ACC112 (cell line): ENCODE data around the gene TVP23C.
"Not testable (repeated sequence)": the region's sequence is repeated elsewhere in the genome, so short reads cannot be mapped to it uniquely, and the experiment has no call there.

Experiments
- H2AFZ ChIP-seq: fragments of 200-600 bp; sonication (generic); one replicate; pipeline ENCODE4 v1.6.0; 2017; ENCODE audit warnings: antibody characterized with exemption, low read length; ENCODE audit not compliant: unreplicated experiment
- H3K27ac ChIP-seq: fragments of 200-600 bp; sonication (generic); 2 replicates; pipeline ENCODE4 v1.5.1; 2014; ENCODE audit warnings: low read depth, mild to moderate bottlenecking, antibody characterized with exemption, low read length, moderate library complexity
- H3K27me3 ChIP-seq: fragments of 200-600 bp; sonication (generic); 2 replicates; pipeline ENCODE4 v1.6.1; 2014; ENCODE audit warnings: mild to moderate bottlenecking, antibody characterized with exemption, low read length, moderate library complexity, mixed read lengths; ENCODE audit not compliant: insufficient read depth
- H3K36me3 ChIP-seq: fragments of 200-600 bp; sonication (generic); 2 replicates; pipeline ENCODE4 v1.6.1; 2016; ENCODE audit warnings: mild to moderate bottlenecking, antibody characterized with exemption, low read length, moderate library complexity, mixed read lengths; ENCODE audit not compliant: insufficient read depth
- H3K4me1 ChIP-seq: fragments of 200-600 bp; sonication (generic); one replicate; pipeline ENCODE4 v1.6.1; 2016; ENCODE audit warnings: low read length, mixed read lengths; ENCODE audit not compliant: insufficient read depth, unreplicated experiment, control insufficient read depth
- H3K4me3 ChIP-seq: fragments of 200-600 bp; sonication (generic); 2 replicates; pipeline ENCODE4 v1.5.1; 2014; ENCODE audit warnings: mild to moderate bottlenecking, low read depth, low read length
- H3K79me2 ChIP-seq: fragments of 200-600 bp; sonication (generic); one replicate; pipeline ENCODE4 v1.6.0; 2016; ENCODE audit warnings: low read length; ENCODE audit not compliant: control insufficient read depth, unreplicated experiment, insufficient read depth

The TVP23C gene

GRCh38 chr17:15562613-15563374 is 489 bp downstream of the TVP23C start:
- H3K27ac ChIP-seq, H3K36me3 ChIP-seq, H3K4me1 ChIP-seq, H3K27me3 ChIP-seq, H2AFZ ChIP-seq: not testable (repeated sequence)
- peak overlapping the region; percentile 89 for H3K4me3 ChIP-seq
- H3K79me2 ChIP-seq, result peaks cover 24% of the 10 kb centered on the region

DNA sequence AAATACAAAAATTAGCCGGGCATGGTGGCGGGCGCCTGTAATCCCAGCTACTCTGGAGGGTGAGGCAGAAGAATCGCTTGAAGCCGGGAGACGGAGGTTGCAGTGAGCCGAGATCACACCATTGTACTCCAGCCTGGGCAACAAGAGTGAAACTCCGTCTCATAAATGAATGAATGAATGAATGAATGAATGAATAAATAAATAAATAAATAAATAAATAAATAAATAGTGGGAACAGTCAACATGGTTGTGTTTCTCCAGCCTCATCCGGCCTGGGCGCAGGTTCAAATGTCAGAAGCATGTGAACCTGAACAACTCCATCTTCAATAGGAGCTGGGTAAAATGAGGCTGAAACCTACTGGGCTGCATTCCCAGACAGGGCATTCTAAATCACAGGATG is 1.8 kb downstream of the TVP23C start:
- not testable (repeated sequence) for H3K36me3 ChIP-seq, H3K4me1 ChIP-seq, H3K27me3 ChIP-seq, H3K27ac ChIP-seq, H2AFZ ChIP-seq, H3K4me3 ChIP-seq
- H3K79me2 ChIP-seq, result peaks cover 24% of the 10 kb centered on the region

DNA sequence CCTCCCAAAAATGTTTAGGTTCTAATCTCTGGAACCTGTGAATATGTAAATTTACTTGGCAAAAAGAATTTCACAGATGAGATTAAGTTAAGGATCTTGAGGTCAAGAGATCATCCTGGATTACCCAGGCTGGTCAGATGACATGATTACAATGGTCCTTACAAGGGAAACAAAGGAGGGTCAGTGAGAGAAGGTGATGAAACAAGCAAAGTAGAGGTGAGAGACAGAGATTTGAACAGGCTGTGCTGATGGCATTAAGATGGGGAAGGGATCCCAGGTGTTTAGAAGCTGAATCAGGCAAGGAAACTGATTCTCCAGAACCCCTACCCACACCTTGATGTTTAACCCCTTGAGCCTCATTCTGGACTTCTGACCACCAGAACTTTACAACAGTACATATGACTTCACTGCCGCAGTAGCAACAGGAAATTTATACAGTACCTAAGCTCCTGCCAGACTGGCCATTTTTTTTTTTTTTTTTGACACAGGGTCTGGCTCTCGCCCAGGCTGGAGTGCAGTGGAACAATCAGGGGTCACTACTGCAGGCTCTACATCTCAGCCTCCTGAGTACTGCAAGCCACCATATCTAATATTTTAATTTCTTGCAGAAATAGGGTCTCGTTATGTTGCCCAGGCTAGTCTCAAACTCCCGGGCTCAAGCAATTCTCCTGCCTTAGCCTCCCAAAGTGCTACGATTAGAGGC is 4.7 kb downstream of the TVP23C start:
- not testable (repeated sequence) for H3K4me1 ChIP-seq, H3K27ac ChIP-seq, H3K27me3 ChIP-seq, H3K36me3 ChIP-seq, H3K4me3 ChIP-seq, H2AFZ ChIP-seq
- peaks cover 24% of the 10 kb centered on the region for H3K79me2 ChIP-seq

GRCh38 chr17:15557334-15557832 is 5.9 kb downstream of the TVP23C start:
- peaks cover 24% of the 10 kb centered on the region for H3K79me2 ChIP-seq
- H2AFZ ChIP-seq, H3K4me1 ChIP-seq, H3K4me3 ChIP-seq, H3K36me3 ChIP-seq, H3K27me3 ChIP-seq, H3K27ac ChIP-seq: not testable (repeated sequence)

GRCh38 chr17:15552932-15553331 is 10.4 kb downstream of the TVP23C start:
- not testable (repeated sequence) for H2AFZ ChIP-seq, H3K27ac ChIP-seq, H3K36me3 ChIP-seq, H3K4me1 ChIP-seq, H3K27me3 ChIP-seq, H3K79me2 ChIP-seq, H3K4me3 ChIP-seq

- H3K4me3 ChIP-seq, H3K4me1 ChIP-seq, H3K36me3 ChIP-seq, H3K27me3 ChIP-seq, H3K27ac ChIP-seq, H2AFZ ChIP-seq, H3K79me2 ChIP-seq: not testable (repeated sequence)
Measured at GRCh38 chr17:15549552-15549951, 13.7 kb downstream of the TVP23C start.

- not testable (repeated sequence) for H3K79me2 ChIP-seq, H3K27me3 ChIP-seq, H3K27ac ChIP-seq, H3K4me1 ChIP-seq, H2AFZ ChIP-seq, H3K4me3 ChIP-seq, H3K36me3 ChIP-seq
Measured at GRCh38 chr17:15546604-15547003, 16.7 kb downstream of the TVP23C start.

GRCh38 chr17:15540371-15541219 is 22.7 kb downstream of the TVP23C start:
- not testable (repeated sequence) for H3K4me3 ChIP-seq, H3K36me3 ChIP-seq, H3K4me1 ChIP-seq, H3K79me2 ChIP-seq, H3K27me3 ChIP-seq, H3K27ac ChIP-seq, H2AFZ ChIP-seq

- not testable (repeated sequence) for H3K79me2 ChIP-seq, H3K4me1 ChIP-seq, H2AFZ ChIP-seq, H3K36me3 ChIP-seq, H3K27me3 ChIP-seq, H3K27ac ChIP-seq, H3K4me3 ChIP-seq
Measured at GRCh38 chr17:15533122-15533521, 30.2 kb downstream of the TVP23C start.

- H3K4me3 ChIP-seq, H2AFZ ChIP-seq, H3K79me2 ChIP-seq, H3K4me1 ChIP-seq, H3K36me3 ChIP-seq, H3K27ac ChIP-seq, H3K27me3 ChIP-seq: not testable (repeated sequence)
Measured at GRCh38 chr17:15526292-15527218, 36.7 kb downstream of the TVP23C start.
